Lung (tissue), 12 donors: ENCODE measurements around the gene SGCE. TPM values are rescaled to one million over a fixed set of nuclear protein-coding genes. Genes with fewer than 3 reads are reported as not detected.

ENCODE experiments used
- ATAC-seq: fragments of 200-7000 bp; cut with Tn5 transposase; one replicate; pipeline ENCODE4 v1.9.1; 2020; ENCODE audit warnings: moderate number of reproducible peaks; ENCODE audit not compliant: insufficient read depth, low FRiP score
- DNase-seq, 3 donors: peaks; one replicate each; pipeline ENCODE4 v3.0.0-alpha.2; 2013 to 2017
- H3K27ac ChIP-seq, 2 donors: one replicate each; pipeline ENCODE4 v1.5.1; 2013; ENCODE audit warnings: mild to moderate bottlenecking in 2 of 2, moderate library complexity in 2 of 2, control low read depth in 1 of 2, inconsistent platforms in 1 of 2, low read depth in 1 of 2, low read length in 1 of 2
- H3K27me3 ChIP-seq, 3 donors: one replicate each; pipeline ENCODE4 v1.5.1; 2013; ENCODE audit warnings: low read length in 2 of 3; ENCODE audit not compliant: control insufficient read depth in 3 of 3, insufficient read depth in 3 of 3
- H3K36me3 ChIP-seq, 4 donors: one replicate each; pipeline ENCODE4 v1.5.1; 2013; ENCODE audit warnings: low read length in 4 of 4, mild to moderate bottlenecking in 1 of 4, moderate library complexity in 1 of 4; ENCODE audit not compliant: control insufficient read depth in 4 of 4, insufficient read depth in 4 of 4
- H3K4me1 ChIP-seq, 5 donors: one replicate each; pipeline ENCODE4 v1.5.1; 2013; ENCODE audit warnings: low read length in 5 of 5, mild to moderate bottlenecking in 2 of 5, moderate library complexity in 1 of 5; ENCODE audit not compliant: control insufficient read depth in 5 of 5, insufficient read depth in 5 of 5
- H3K4me3 ChIP-seq: one replicate; pipeline ENCODE4 v1.5.1; 2013; ENCODE audit warnings: mild to moderate bottlenecking, control low read depth, moderate library complexity
- H3K9ac ChIP-seq, 2 donors: one replicate each; pipeline ENCODE4 v1.5.1; 2013; ENCODE audit warnings: low read length in 2 of 2, control low read depth in 1 of 2; ENCODE audit not compliant: insufficient read depth in 1 of 2
- H3K9me3 ChIP-seq, 4 donors: one replicate each; pipeline ENCODE4 v1.5.1; 2013; ENCODE audit warnings: low read length in 3 of 4, mild to moderate bottlenecking in 1 of 4, moderate library complexity in 1 of 4; ENCODE audit not compliant: control insufficient read depth in 4 of 4, insufficient read depth in 3 of 4
- WGBS, 2 donors: extraction: QIAGEN DNeasy Blood & Tissue Kit; methylation state at CpG; one replicate each; pipeline ENCODE4 v1.1.7; 2013; 5-methylcytosine and 5-hydroxymethylcytosine counted together
- polyA plus RNA-seq, 2 donors: library from polyadenylated mRNA; stranded (reverse); fragments of 200-250 nt; gene quantifications; one replicate each; pipeline ENCODE4 v1.2.1, GENCODE V29; 2013
- total RNA-seq, 2 donors: library from RNA; depleted of rRNA in 1 of 2; stranded (reverse); fragments of >200 nt in 1 of 2; gene quantifications; one replicate each; pipeline ENCODE4 v1.2.1, GENCODE V29; 2014 to 2021
- TF ChIP-seq, protein P1 (sequence below): IDR thresholded peaks from 2 replicates; pipeline ENCODE4 v1.5.1; 2012; ENCODE audit warnings: mild to moderate bottlenecking; ENCODE audit errors: control extremely low read depth, extremely low read depth
- donor health status: control.
- donor health status: control.
- donor health status: Bipolar disorder and iron deficiency.
- donor health status: healthy.
- donor health status: DM: yes; HTN: yes; CAD: no.

SGCE gene
- total and polyA plus RNA-seq, 4 donors = 22.9 to 171 (median 32.9) TPM

DNA sequence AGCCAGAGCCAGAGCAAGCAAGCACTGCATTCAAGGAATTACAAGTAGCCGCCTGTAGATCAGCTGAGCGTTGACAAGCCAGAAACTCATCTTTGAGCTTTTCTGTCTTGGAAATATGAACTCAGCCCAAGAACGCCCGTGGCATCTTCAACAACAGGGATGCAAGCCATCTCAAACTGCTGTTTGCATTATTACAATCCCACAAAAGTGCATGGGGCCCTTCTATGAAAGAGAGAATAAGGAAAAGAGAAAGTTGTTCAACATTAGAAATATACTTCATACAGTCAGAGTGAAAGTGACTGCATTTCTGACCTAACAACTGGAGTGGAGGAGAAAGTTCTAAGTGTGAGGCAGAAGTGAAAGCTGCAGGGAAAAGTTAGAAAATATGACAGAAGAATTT, 6.5 kb downstream of the SGCE start:
- Histone ChIP-seq H3K4me1 (peaks cover 0 to 5% (median 1%) of the 10 kb centered on the region in 5 donors), H3K4me3 (no peak overlapping the region), H3K36me3 (no peaks in the 10 kb centered on the region), H3K9ac (no peak overlapping the region), H3K27me3 (peaks cover 0 to 4% (median 2%) of the 10 kb centered on the region in 3 donors), H3K27ac (no peak overlapping the region), H3K9me3 (no peaks in the 10 kb centered on the region)
- ATAC-seq = no peak
- TF ChIP-seq, protein P1, sequence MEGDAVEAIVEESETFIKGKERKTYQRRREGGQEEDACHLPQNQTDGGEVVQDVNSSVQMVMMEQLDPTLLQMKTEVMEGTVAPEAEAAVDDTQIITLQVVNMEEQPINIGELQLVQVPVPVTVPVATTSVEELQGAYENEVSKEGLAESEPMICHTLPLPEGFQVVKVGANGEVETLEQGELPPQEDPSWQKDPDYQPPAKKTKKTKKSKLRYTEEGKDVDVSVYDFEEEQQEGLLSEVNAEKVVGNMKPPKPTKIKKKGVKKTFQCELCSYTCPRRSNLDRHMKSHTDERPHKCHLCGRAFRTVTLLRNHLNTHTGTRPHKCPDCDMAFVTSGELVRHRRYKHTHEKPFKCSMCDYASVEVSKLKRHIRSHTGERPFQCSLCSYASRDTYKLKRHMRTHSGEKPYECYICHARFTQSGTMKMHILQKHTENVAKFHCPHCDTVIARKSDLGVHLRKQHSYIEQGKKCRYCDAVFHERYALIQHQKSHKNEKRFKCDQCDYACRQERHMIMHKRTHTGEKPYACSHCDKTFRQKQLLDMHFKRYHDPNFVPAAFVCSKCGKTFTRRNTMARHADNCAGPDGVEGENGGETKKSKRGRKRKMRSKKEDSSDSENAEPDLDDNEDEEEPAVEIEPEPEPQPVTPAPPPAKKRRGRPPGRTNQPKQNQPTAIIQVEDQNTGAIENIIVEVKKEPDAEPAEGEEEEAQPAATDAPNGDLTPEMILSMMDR = no peak
- 75 to 85% methylated on average over 4 of the region's 4 CpGs for WGBS, 2 donors
- peak in 1 of 3 donors; percentile 6 for DNase-seq

DNA sequence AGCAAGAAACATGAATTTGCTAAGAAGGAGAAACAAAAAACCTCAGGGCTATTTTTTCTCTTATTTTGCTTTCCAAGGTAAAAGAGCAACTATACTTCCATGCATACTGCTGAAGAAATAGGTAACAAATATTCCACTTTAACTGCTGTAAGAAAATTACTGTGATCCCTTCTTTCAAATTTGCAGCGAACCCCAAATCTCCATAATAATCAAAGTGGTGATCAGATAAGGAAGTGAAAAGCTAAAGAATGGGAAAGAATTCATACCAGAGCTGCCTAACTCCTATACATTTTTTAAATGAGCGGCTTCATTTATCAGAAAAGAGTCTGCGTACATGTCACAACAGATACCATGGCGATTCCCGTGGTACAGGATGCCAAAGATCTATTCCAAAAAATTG, 7.2 kb downstream of the SGCE start:
- Histone ChIP-seq H3K4me3 (no peak overlapping the region), H3K4me1 (peaks cover 0 to 3% (median 0%) of the 10 kb centered on the region in 5 donors), H3K27me3 (peaks cover 0 to 4% (median 0%) of the 10 kb centered on the region in 3 donors), H3K9ac (no peak overlapping the region), H3K9me3 (no peaks in the 10 kb centered on the region), H3K27ac (no peak overlapping the region), H3K36me3 (no peaks in the 10 kb centered on the region)
- TF ChIP-seq, protein P1 = no peak
- 94 to 97% methylated on average over 5 of the region's 5 CpGs for WGBS, 2 donors
- ATAC-seq (no peak), DNase-seq (no peak)

DNA sequence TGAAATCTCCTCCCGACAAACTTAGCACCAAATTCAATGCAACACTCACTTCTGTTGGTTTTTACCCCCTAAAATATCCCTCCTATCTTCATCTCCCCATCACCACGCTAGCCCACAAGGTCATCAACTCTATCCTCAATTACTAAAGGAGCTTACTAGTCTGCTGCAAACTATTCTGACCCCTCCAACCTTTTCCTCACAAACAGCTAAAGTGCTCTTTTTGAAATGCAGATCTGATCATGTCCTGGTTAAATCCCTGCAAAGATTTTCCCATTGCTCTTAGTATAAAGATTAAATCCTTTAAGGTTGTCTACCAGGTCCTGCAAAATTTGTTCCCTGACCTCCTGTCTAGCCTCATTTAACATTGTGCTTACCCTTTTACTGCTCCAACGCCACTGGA, 8.6 kb downstream of the SGCE start:
- TF ChIP-seq, protein P1 = no peak
- H3K9me3 ChIP-seq = no peaks in the 10 kb centered on the region
- H3K27ac ChIP-seq = no peak overlapping the region
- DNase-seq = no peak
- no peak overlapping the region for H3K4me3 ChIP-seq
- no peaks in the 10 kb centered on the region for H3K27me3 ChIP-seq
- no peaks in the 10 kb centered on the region for H3K36me3 ChIP-seq
- no peak for ATAC-seq
- 85 to 90% methylated on average over 3 of the region's 3 CpGs for WGBS, 2 donors
- peaks cover 0 to 3% (median 0%) of the 10 kb centered on the region in 5 donors for H3K4me1 ChIP-seq
- no peak overlapping the region for H3K9ac ChIP-seq
